NOMO-1 (cell line): ENCODE measurements around the gene FBN3.
"Not testable (repeated sequence)": the region's sequence is repeated elsewhere in the genome, so short reads cannot be mapped to it uniquely, and the experiment has no call there.

Experiments
- DNase-seq, 2 experiments: peaks; one replicate each; lab custom pipeline; 2025; ENCODE audit not compliant: unreplicated experiment in 2 of 2; lab: John Stamatoyannopoulos, UW

The FBN3 gene

DNA sequence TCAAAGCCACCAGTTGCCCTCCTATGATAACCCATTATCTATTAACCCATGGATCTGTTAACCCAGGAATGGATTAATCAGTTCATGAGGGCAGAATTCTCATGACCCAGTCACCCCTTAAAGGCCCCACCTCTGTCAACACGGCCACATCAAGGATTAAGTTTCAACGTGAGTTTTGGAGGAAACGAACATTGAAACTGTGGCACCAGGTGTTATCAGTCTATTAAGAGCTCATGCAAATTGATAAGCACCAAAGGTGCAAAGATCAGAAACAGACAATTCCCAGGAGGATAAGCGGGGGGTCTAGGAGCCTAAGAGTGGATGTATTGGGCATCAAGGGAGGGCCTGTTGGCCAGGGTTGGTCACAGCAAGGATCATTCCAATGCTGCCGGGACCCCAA, 124.1 kb downstream of the FBN3 start:
- DNase-seq = no peak

DNA sequence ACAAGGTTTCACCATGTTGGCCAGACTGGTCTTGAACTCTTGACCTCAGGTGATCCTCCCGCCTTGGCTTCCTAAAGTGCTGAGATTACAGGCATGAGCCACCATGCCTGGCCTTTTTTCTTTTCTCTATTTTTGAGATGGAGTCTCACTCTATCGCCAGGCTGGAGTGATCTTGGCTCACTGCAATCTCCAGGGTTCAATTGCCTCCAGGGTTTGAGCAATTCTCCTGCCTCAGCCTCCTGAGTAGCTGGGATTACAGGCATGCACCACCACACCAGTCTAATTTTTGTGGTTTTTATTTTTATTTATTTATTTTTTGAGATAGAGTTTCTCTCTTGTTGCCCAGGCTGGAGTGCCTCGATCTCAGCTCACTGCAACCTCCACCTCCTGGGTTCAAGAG, 125.1 kb downstream of the FBN3 start:
- DNase-seq = not testable (repeated sequence)

DNA sequence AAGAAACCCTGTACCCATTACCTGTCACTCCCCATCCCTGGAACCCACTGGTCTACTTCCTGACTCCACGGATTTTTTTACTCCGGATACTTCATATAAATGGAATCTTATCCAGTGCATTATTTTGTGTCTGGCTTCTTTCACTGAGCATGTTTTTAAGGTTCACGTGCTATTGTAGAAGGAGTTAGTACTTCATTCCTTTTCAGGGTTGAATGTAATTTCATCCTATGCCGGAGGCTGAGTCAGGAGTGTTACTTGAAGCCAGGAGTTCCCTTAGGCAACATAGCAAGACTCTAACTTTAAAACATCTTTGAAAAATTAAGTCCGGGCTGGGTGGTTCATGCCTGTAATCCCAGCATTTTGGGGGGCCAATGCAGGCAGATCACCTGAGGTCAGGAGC, 126.0 kb downstream of the FBN3 start:
- no peak for DNase-seq

DNA sequence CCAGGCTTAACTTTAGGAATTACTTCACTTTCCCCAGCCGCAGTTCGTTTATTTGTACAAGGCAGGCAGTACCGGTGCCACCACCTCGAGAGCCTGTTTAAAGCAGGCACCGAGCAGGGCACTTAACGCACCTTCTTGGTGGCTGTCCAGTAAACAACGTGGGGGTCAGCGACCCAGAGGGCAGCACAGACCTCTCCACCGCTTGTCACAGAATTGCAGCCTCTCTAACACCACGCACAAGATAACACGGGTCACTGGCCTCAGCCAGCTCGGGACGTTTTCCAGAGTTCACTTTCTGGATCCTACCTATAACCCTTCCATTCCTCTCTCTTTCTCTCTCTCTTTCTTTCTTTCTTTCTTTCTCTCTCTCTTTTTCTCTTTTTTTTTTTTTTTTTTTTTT, 127.1 kb downstream of the FBN3 start:
- DNase-seq = no peak

DNA sequence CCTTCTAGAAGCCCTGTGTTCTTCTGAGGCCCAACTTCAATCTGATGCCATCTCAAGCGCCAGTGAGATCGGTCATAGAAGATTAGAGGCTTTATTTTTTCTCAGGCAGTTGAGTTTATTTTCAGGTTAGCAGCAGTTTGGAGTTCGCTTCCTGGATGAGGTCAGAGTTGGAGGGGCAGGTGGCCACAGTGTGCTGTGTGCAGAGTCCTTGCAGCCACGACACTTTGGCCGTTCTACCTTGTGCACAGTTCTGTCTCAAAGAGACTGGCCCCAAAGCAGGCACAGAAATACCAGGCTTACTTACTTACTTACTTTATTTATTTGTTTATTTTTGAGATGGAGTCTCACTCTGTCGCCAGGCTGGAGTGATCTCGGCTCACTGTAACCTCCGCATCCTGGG, 128.0 kb downstream of the FBN3 start:
- no peak for DNase-seq

DNA sequence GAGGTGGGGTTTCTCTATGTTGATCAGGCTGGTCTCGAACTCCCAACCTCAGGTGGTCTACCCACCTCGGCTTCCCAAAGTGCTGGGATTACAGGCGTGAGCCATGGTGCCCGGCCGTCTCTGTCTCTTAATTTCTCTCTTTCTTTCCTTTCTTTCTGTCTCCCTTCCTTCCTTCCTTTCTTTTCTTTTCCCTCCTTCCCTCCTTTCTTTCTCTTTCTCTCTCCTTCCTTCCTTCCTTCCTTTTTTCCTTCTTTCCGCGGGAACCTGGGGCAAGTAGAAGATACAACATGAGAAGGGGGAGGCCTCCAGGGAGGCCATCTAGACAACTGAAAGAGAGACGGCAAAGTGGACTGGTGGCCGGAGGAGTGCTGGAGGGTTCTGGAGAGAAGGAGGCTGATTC, 128.7 kb downstream of the FBN3 start:
- no peak for DNase-seq

DNA sequence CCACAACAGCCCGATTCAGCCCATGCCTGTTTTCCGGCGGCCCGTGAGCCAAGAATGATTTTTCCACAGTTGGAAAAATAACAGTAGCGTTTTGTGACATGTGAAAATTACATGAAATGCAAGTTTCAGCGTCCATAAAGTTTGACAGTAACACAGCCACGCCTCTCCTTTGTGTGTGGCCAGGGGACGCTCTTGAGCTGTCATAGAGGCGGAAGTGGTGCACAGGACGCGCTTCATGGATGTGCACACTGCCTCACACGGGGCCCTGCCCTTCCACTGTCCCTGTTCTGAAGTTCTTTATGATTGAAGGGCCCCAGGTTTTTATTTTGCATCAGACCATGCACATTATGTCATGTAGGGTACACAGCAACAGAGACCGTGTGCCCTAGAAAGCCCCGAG, 131.6 kb downstream of the FBN3 start:
- DNase-seq = peak; percentile 23 to 31
